HG02623 (cell line): ENCODE results near the gene TRMU.

ENCODE experiments used
- ATAC-seq: cut with Tn5 transposase; IDR thresholded peaks from one replicate; pipeline ENCODE4 v1.9.1; 2021; ENCODE audit warnings: moderate library complexity; ENCODE audit not compliant: unreplicated experiment

Gene TRMU

GRCh38 chr22:46368871-46369715 lies 33.6 kb downstream of the TRMU start:
- ATAC-seq: no peak

GRCh38 chr22:46369716-46370583 lies 34.4 kb downstream of the TRMU start:
- ATAC-seq: no peak

DNA sequence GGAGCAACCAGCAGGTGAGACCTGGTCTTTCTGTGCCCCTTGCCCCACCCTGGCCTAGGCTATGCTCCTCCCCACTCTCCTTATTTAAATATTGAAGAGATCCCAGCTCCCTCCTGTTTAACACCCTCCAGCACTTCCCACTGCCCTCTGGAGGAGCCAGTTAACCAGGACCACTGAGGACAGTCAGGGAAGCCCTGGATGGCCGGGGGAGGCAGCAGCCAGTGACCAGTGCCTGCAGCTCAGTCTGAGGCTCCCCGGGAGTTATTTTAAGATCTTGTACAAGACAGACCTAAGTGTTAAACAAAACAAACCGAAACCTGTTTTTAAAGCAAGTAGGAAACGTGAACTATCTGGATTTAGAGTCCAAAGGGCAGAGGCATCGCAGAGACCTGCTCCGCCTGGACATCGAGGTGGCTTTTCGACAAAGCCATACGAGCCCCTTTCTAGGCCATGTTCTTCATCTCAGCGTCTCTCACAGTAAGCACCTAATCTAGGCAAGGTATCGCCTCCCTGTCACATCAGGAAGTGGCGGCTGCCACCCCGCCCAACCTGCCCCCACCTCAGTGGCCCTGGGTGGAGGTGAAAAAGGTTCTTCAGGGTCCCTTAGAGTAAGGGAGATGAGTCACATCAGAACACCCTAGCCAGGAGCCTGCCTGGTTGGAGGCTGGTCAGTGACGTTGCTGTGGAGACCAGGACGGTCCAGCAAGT lies 35.2 kb downstream of the TRMU start:
- ATAC-seq: no peak

- no peak for ATAC-seq
Measured at GRCh38 chr22:46371623-46372226, 36.2 kb downstream of the TRMU start.

GRCh38 chr22:46372686-46373085 lies 37.2 kb downstream of the TRMU start:
- no peak for ATAC-seq

DNA sequence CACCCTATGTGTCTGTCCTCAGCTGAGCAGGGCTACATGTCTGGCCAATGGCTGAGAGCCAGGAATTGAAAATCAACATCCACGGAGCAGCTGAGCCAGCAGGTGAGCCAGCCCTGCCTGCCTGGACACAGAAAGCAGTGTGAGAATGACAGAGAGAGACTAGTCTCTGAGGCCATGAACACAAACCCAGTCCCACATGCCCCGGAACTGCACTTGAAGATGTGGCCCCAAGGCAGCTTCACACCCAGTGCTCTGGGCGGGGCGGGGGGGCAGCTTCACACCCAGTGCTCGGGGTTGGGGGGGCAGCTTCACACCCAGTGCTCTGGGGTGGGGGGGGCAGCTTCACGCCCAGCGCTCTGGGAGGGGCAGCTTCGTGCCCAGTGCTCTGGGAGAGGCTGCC lies 37.6 kb downstream of the TRMU start:
- ATAC-seq: no peak

DNA sequence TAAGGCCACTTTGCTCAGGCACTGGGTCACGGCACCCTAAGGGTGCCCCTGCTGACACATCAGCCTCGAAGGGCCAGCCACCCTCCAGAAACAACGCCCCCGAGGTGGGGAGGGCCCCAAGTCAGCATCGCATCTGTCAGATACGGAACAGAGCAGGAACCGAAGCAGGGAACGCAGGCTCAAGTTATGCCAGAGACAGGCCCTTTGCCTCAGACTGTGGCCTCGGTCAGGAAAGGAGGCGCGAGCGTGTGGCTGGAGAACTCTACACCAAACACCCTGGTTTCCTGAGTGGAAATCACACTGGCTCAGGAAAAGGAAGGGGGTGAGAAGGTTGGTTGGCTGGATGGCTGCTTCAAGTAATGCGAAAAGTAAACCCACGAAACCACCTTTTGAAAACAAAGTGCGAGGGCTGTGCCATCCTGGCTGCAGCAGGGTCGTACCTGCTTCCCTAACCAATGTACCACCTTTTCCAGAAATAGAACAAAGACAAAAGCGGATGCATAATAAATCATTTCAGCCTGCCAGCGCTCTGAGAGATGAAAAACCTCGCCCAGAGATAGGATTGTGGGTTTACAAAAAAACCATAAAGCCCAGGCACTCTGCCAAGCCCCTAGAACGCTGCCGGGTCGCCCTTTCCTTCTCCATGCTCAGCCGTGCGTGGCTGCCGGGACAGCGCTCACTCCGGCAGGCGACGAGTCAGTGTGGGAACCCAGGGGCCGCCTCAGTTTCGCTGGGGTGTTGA lies 38.6 kb downstream of the TRMU start:
- ATAC-seq: no peak

DNA sequence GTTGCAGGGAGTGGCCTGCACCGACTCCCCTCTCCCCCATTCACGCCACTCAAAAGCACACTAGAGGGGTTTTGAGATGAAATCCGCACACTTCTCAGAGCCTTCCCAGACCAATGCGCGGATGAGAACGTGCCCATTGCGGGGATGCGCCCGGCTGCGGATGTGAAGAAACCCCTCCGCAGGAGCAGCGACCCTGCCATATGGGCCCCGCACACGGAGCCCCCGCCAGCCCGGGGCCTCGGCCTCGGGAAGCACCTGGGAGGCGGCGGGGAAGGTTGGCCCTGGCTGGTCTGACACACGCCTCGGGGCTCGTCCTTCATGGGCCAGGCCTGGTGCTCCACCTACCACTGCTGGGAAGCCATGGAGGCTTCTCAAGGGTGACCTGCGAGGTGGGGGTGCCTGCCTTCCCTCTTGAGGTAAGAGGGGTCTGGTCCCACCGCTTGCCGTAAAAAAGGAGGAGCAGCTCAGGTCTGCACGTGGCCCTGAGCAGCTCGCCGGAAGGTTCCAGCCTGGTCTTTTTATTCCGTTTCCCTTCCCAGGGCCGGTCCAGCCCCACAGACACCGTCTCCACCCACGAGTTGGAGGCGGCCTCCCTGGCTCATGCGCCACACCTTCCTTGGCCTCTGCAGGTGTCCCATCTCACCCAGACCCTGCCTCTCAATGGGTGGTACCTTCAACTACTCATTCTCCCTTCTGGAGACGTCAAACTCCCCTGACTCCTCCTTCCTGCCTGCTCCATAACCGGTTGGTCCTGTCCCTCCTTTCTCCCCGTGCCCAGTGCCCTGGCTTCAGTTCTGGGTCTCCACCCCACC lies 39.4 kb downstream of the TRMU start:
- no peak for ATAC-seq

DNA sequence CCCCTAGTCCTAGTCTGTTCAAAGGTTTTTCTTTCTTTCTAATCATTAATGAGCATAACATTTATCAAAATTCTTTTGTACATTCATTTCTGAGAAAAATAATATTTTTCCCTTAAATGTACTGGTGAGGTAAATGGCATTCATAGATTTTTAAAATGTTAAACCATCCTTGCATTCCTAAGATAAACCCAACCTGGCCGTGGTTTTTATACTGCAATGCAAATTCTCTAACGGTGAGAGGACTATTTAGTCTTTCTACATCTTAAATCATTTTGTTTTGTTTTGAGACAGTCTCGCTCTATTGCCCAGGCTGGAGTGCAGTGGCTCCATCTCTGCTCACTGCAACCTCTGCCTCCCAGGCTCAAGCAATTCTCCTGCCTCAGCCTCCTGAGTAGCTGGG lies 40.6 kb downstream of the TRMU start:
- no peak for ATAC-seq

GRCh38 chr22:46376908-46377524 lies 41.5 kb downstream of the TRMU start:
- ATAC-seq: no peak

GRCh38 chr22:46377525-46378425 lies 42.3 kb downstream of the TRMU start:
- no peak for ATAC-seq

DNA sequence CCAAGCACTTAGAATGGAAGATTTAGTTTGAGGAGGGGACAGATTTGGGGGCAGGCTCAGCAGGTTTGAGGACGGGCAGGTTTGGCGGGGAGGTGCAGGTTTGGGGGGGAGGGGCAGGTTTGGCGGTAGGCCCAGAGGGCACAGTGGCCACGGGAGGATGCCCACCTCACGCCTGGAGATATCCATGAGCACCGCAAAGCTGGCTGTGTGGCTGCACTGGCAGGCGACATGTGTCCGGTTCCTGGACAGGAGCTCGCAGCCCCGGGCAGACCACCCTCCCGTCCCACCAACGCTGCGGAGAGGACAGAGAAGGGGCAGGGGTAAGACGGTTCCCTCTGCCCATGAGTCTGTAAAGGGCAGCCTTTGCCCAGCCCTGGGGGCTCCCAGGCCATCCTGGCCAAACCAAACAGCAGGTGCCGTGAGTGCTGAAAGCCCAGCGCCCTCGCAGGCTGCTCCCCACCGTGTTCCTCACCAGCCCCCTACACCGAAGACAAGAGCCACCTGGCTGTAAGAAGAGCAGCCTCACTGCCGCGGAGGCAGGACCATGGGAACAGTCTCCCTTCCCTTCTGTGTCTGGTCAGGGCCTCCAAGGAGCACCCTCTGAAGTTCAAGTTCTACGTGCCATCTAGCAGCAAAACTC lies 43.0 kb downstream of the TRMU start:
- no peak for ATAC-seq

DNA sequence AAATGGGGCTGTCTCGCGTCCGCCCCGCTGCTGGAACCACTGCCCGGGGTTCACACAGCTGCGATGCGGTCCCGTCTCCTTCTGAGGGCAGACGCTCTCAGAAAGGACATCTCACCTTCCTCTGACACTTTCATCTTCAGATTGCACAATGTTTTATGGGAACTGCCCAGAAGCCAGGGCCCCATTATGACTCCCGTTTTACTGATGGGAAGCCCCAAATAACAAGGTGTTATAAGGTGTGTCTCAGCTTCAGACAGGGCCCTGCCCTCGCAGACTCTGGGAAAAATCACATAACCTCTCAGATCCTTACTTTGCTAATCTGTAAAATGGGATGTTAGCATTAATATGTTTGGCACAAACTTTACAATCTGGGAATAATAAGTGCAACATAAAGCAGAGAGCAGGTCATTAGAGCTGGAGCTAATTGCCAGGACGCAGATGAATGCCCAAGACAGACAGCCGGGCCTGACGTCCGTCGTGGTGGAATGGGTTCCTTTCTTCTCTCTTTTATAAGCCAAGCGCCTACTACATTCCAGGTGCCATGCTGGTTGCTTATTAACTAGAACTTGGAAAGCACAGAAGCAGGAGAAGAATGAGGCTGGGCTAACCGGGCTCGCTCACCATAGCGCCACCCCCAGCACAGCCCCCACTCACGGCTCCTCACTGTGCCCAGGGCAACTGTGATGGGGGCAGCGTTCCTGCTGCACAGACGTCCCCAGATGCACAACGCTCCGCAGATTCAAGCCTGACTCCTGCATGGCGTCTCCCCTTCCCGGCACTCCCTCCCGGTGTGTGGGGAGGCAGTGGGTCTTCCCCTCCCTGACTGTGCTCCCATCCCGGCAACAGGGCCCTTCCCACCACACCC lies 43.8 kb downstream of the TRMU start:
- ATAC-seq: no peak

DNA sequence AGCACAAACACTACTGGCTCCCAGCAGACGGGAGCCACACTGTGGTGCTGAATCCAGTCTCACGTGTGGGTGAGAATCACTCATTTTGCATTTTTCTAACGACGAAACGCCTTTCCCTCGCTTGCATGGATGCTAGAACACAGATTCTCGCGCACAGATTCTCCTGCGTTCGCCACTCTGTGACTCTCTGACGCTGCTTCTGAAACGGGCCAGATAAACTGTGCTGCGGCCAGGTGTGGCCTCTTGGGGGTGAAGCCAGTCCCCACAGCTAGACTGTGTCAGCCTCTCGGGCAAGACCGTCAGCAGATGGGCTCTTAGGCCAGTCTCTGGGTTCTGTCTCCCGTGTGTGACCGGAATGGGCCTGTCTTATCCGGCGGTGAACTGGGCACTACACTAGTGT lies 44.6 kb downstream of the TRMU start:
- no peak for ATAC-seq

GRCh38 chr22:46380581-46380980 lies 45.1 kb downstream of the TRMU start:
- no peak for ATAC-seq

- ATAC-seq: no peak
Measured at GRCh38 chr22:46381142-46381541, 45.6 kb downstream of the TRMU start.

GRCh38 chr22:46381731-46382130 lies 46.2 kb downstream of the TRMU start:
- no peak for ATAC-seq
